Stimulated activated naive CD8-positive, alpha-beta T cell treated with anti-CD3 and anti-CD28 coated beads, Interleukin-15, amount 100 ng/mL, for 72 hours (primary cell): ENCODE data around the gene OPTC.

Experiments used
- ATAC-seq: fragments of 150-1000 bp; cut with Tn5 transposase; 2 replicates; pipeline ENCODE4 v1.10.0; 2021; ENCODE audit warnings: mild to moderate bottlenecking, moderate library complexity
- DNase-seq, 2 donors: peaks; one replicate each; pipeline ENCODE4 v3.0.0; 2021 to 2022
- H3K27ac Mint-ChIP-seq, 2 donors: one replicate each; pipeline ENCODE4 v1.8.0; 2022; ENCODE audit warnings: mild to moderate bottlenecking in 2 of 2, mixed read lengths in 2 of 2, moderate library complexity in 2 of 2
- H3K27me3 Mint-ChIP-seq: one replicate; pipeline ENCODE4 v1.8.0; 2022; ENCODE audit warnings: mixed read lengths
- H3K4me1 Mint-ChIP-seq: one replicate; pipeline ENCODE4 v1.8.0; 2022; ENCODE audit warnings: mild to moderate bottlenecking, mixed read lengths
- H3K4me3 Mint-ChIP-seq, 2 donors: one replicate each; pipeline ENCODE4 v1.8.0; 2022; ENCODE audit warnings: mild to moderate bottlenecking in 2 of 2, mixed read lengths in 2 of 2, moderate library complexity in 1 of 2
- H3K9me3 Mint-ChIP-seq, 2 donors: one replicate each; pipeline ENCODE4 v1.8.0; 2022; ENCODE audit warnings: mixed read lengths in 2 of 2

The OPTC gene

GRCh38 chr1:203475012-203475981 is 18.7 kb upstream of the OPTC start, which contains the start of gene PRELP:
Gene PRELP (plus strand): TSS chr1:203475806. CDS start chr1:203483185, 7,379 bp downstream.
- no peak within 1 kb of the TSS for H3K4me3 Mint-ChIP-seq
- peaks cover 46% of the 10 kb centered on the region for H3K27me3 Mint-ChIP-seq
- ATAC-seq: no peak
- H3K27ac Mint-ChIP-seq: no peak within 1 kb of the TSS
- H3K4me1 Mint-ChIP-seq: peaks cover 16% of the 10 kb centered on the region
- no peaks in the 10 kb centered on the region for H3K9me3 Mint-ChIP-seq
- no peak for DNase-seq

- H3K4me3 Mint-ChIP-seq: no peak overlapping the region
- ATAC-seq: no peak
- peaks cover 21% of the 10 kb centered on the region for H3K4me1 Mint-ChIP-seq
- no peak for DNase-seq
- H3K27ac Mint-ChIP-seq: no peak overlapping the region
- H3K9me3 Mint-ChIP-seq: no peaks in the 10 kb centered on the region
- H3K27me3 Mint-ChIP-seq: peaks cover 42% of the 10 kb centered on the region
Measured at GRCh38 chr1:203476216-203476814, 17.6 kb upstream of the OPTC start.

- H3K27ac Mint-ChIP-seq: no peak overlapping the region
- no peaks in the 10 kb centered on the region for H3K9me3 Mint-ChIP-seq
- peaks cover 34% of the 10 kb centered on the region for H3K27me3 Mint-ChIP-seq
- ATAC-seq: peak; percentile 84
- H3K4me1 Mint-ChIP-seq: peaks cover 21% of the 10 kb centered on the region
- H3K4me3 Mint-ChIP-seq: no peak overlapping the region
- DNase-seq: no peak
Measured at GRCh38 chr1:203477748-203478147, 16.2 kb upstream of the OPTC start.

- H3K4me1 Mint-ChIP-seq: peaks cover 21% of the 10 kb centered on the region
- H3K27ac Mint-ChIP-seq: no peak overlapping the region
Measured at GRCh38 chr1:203478231-203478630, 15.7 kb upstream of the OPTC start.

GRCh38 chr1:203478986-203479385 is 15.0 kb upstream of the OPTC start:
- Mint-ChIP-seq H3K9me3 (no peaks in the 10 kb centered on the region), H3K27ac (no peak overlapping the region), H3K4me3 (no peak overlapping the region), H3K27me3 (peaks cover 25% of the 10 kb centered on the region), H3K4me1 (peaks cover 21% of the 10 kb centered on the region)
- ATAC-seq: no peak
- no peak for DNase-seq

More at GRCh38 chr1:203478231-203478630, 15.7 kb upstream of the OPTC start:
- no peak for ATAC-seq
- H3K4me3 Mint-ChIP-seq: no peak overlapping the region
- DNase-seq: no peak
- peaks cover 33% of the 10 kb centered on the region for H3K27me3 Mint-ChIP-seq
- H3K9me3 Mint-ChIP-seq: no peaks in the 10 kb centered on the region

GRCh38 chr1:203479646-203480045 is 14.3 kb upstream of the OPTC start:
- no peak for DNase-seq
- H3K27ac Mint-ChIP-seq: no peak overlapping the region
- ATAC-seq: no peak
- H3K4me1 Mint-ChIP-seq: peaks cover 21% of the 10 kb centered on the region
- no peak overlapping the region for H3K4me3 Mint-ChIP-seq
- H3K27me3 Mint-ChIP-seq: peaks cover 20% of the 10 kb centered on the region
- H3K9me3 Mint-ChIP-seq: no peaks in the 10 kb centered on the region

GRCh38 chr1:203480084-203480483 is 13.9 kb upstream of the OPTC start:
- no peak overlapping the region for H3K27ac Mint-ChIP-seq
- H3K4me3 Mint-ChIP-seq: no peak overlapping the region
- peaks cover 21% of the 10 kb centered on the region for H3K4me1 Mint-ChIP-seq
- H3K27me3 Mint-ChIP-seq: peaks cover 16% of the 10 kb centered on the region
- DNase-seq: no peak
- no peaks in the 10 kb centered on the region for H3K9me3 Mint-ChIP-seq
- ATAC-seq: no peak

- no peaks in the 10 kb centered on the region for H3K9me3 Mint-ChIP-seq
- H3K27me3 Mint-ChIP-seq: peaks cover 10% of the 10 kb centered on the region
- ATAC-seq: no peak
- no peak overlapping the region for H3K27ac Mint-ChIP-seq
- H3K4me1 Mint-ChIP-seq: peaks cover 21% of the 10 kb centered on the region
- no peak for DNase-seq
- H3K4me3 Mint-ChIP-seq: no peak overlapping the region
Measured at GRCh38 chr1:203480525-203481084, 13.3 kb upstream of the OPTC start.

GRCh38 chr1:203481196-203481595 is 12.8 kb upstream of the OPTC start:
- DNase-seq (no peak), ATAC-seq (no peak)
- Mint-ChIP-seq H3K4me3 (no peak overlapping the region), H3K9me3 (no peaks in the 10 kb centered on the region), H3K4me1 (peaks cover 21% of the 10 kb centered on the region), H3K27ac (no peak overlapping the region), H3K27me3 (peaks cover 4% of the 10 kb centered on the region)

GRCh38 chr1:203486618-203487370 is 7.2 kb upstream of the OPTC start:
- Mint-ChIP-seq H3K4me3 (peak overlapping the region; percentile 74 to 84), H3K4me1 (peaks cover 13% of the 10 kb centered on the region), H3K27me3 (no peaks in the 10 kb centered on the region), H3K9me3 (no peaks in the 10 kb centered on the region), H3K27ac (peak overlapping the region in 1 of 2 donors; percentile 83)
- ATAC-seq (no peak), DNase-seq (no peak)

GRCh38 chr1:203488539-203488938 is 5.4 kb upstream of the OPTC start:
- no peaks in the 10 kb centered on the region for H3K9me3 Mint-ChIP-seq
- H3K4me3 Mint-ChIP-seq: peak overlapping the region in 1 of 2 donors; percentile 21
- ATAC-seq (no peak), DNase-seq (no peak)
- H3K27ac Mint-ChIP-seq: no peak overlapping the region
- H3K27me3 Mint-ChIP-seq: no peaks in the 10 kb centered on the region
- peaks cover 13% of the 10 kb centered on the region for H3K4me1 Mint-ChIP-seq

GRCh38 chr1:203490607-203491006 is 3.3 kb upstream of the OPTC start:
- Mint-ChIP-seq H3K27me3 (no peaks in the 10 kb centered on the region), H3K9me3 (no peaks in the 10 kb centered on the region), H3K4me3 (no peak overlapping the region), H3K27ac (no peak overlapping the region), H3K4me1 (peaks cover 13% of the 10 kb centered on the region)
- DNase-seq: no peak
- ATAC-seq: no peak

- no peak overlapping the region for H3K4me3 Mint-ChIP-seq
- DNase-seq: no peak
- H3K9me3 Mint-ChIP-seq: no peaks in the 10 kb centered on the region
- H3K27me3 Mint-ChIP-seq: no peaks in the 10 kb centered on the region
- no peak for ATAC-seq
- H3K4me1 Mint-ChIP-seq: peaks cover 13% of the 10 kb centered on the region
- peak overlapping the region in 1 of 2 donors; percentile 23 for H3K27ac Mint-ChIP-seq
Measured at GRCh38 chr1:203491664-203492063, 2.3 kb upstream of the OPTC start.

- no peak for DNase-seq
- ATAC-seq: no peak
- Mint-ChIP-seq H3K9me3 (no peaks in the 10 kb centered on the region), H3K27ac (peak overlapping the region in 1 of 2 donors; percentile 23), H3K4me3 (no peak overlapping the region), H3K4me1 (peaks cover 9% of the 10 kb centered on the region), H3K27me3 (no peaks in the 10 kb centered on the region)
Measured at GRCh38 chr1:203492082-203492747, 1.7 kb upstream of the OPTC start.

- Mint-ChIP-seq H3K27me3 (no peaks in the 10 kb centered on the region), H3K4me1 (peaks cover 4% of the 10 kb centered on the region), H3K27ac (no peak overlapping the region), H3K9me3 (no peaks in the 10 kb centered on the region), H3K4me3 (no peak overlapping the region)
- DNase-seq: no peak
- ATAC-seq: no peak
Measured at GRCh38 chr1:203492748-203493130, 1.2 kb upstream of the OPTC start.
